Thymus (tissue), 11 donors: ENCODE measurements around the gene MELTF. TPM values are rescaled to one million over a fixed set of nuclear protein-coding genes. Genes with fewer than 3 reads are reported as not detected.
A peak's percentile ranks its signal among the peaks of the same experiment; 100 is the strongest.

Experiments used
- DNase-seq, 9 donors: peaks; one replicate each; pipeline ENCODE4 v3.0.0-alpha.2; 2013; ENCODE audit warnings: low spot score in 9 of 9, low read depth in 6 of 9, missing footprints in 1 of 9
- H3K27ac ChIP-seq, 2 donors: one replicate each; pipeline ENCODE4 v1.5.1; 2013; ENCODE audit warnings: control low read depth in 1 of 2, low read depth in 1 of 2, low read length in 1 of 2, mild to moderate bottlenecking in 1 of 2, moderate library complexity in 1 of 2
- H3K27me3 ChIP-seq, 2 donors: one replicate each; pipeline ENCODE4 v1.5.1; 2013; ENCODE audit warnings: low read length in 1 of 2; ENCODE audit not compliant: control insufficient read depth in 2 of 2, insufficient read depth in 1 of 2
- H3K36me3 ChIP-seq, 2 donors: one replicate each; pipeline ENCODE4 v1.5.1; 2013; ENCODE audit warnings: low read length in 1 of 2, mild to moderate bottlenecking in 1 of 2, moderate library complexity in 1 of 2; ENCODE audit not compliant: control insufficient read depth in 2 of 2, insufficient read depth in 2 of 2
- H3K4me1 ChIP-seq, 2 donors: one replicate each; pipeline ENCODE4 v1.5.1; 2013; ENCODE audit warnings: low read length in 2 of 2; ENCODE audit not compliant: control insufficient read depth in 2 of 2, insufficient read depth in 2 of 2
- H3K4me3 ChIP-seq, 2 donors: one replicate each; pipeline ENCODE4 v1.5.1; 2013; ENCODE audit warnings: low read length in 2 of 2, control low read depth in 1 of 2, mild to moderate bottlenecking in 1 of 2
- H3K9me3 ChIP-seq, 2 donors: one replicate each; pipeline ENCODE4 v1.5.1; 2013; ENCODE audit warnings: low read length in 1 of 2, mild to moderate bottlenecking in 1 of 2; ENCODE audit not compliant: control insufficient read depth in 2 of 2, insufficient read depth in 1 of 2
- WGBS: extraction: QIAGEN DNeasy Blood & Tissue Kit; methylation state at CpG from one replicate; pipeline ENCODE4 v1.1.7; 2013; 5-methylcytosine and 5-hydroxymethylcytosine counted together
- polyA plus RNA-seq: library from polyadenylated mRNA; stranded (reverse); fragments of 200-250 nt; gene quantifications from one replicate; pipeline ENCODE4 v1.2.3, GENCODE V29; 2013
- total RNA-seq: library from RNA; stranded (reverse); fragments of 120-200 nt; gene quantifications from one replicate; pipeline ENCODE4 v1.2.4, GENCODE V29; 2013
- donor health status: healthy.

Gene MELTF
- total and polyA plus RNA-seq, 2 donors = 3.2 to 4.3 TPM

DNA sequence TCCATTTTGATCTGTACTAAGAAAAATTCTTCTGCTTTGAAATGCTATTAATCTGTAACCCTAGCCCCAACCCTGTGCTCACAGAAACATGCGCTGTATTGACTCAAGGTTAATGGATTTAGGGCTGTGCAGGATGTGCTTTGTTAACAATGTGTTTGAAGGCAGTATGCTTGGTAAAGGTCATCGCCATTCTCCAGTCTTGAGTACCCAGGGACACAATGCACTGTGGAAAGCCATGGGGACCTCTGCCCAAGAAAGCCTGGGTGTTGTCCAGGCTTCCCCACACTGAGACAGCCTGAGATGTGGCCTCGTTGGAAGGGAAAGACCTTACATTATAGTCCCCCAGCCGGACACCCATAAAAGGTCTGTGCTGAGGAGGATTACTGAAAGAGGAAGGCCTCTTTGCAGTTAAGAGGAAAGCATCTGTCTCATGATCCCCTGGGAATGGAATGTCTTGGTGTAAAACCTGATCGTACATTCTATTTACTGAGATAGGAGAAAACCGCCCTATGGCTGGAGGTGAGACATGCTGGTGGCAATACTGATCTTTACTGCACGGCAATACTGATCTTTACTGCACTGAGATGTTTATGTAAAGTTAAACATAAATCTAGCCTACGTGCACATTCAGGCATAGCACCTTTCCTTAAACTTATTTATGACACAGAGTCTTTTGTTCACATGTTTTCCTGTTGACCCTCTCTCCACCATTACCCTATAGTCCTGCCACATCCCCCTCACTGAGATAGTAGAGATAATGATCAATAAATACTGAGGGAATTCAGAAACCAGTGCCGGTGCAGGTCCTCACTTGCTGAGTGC is 67.3 kb downstream of the MELTF start:
- Histone ChIP-seq H3K9me3 (no peaks in the 10 kb centered on the region), H3K27me3 (peaks cover 0 to 22% of the 10 kb centered on the region in 2 donors), H3K4me1 (peaks cover 16 to 32% of the 10 kb centered on the region in 2 donors), H3K27ac (peak overlapping the region in 1 of 2 donors; percentile 4), H3K36me3 (peaks cover 0 to 4% of the 10 kb centered on the region in 2 donors), H3K4me3 (no peak overlapping the region)
- DNase-seq = no peak
- 87% methylated on average over 9 of the region's 9 CpGs for WGBS

DNA sequence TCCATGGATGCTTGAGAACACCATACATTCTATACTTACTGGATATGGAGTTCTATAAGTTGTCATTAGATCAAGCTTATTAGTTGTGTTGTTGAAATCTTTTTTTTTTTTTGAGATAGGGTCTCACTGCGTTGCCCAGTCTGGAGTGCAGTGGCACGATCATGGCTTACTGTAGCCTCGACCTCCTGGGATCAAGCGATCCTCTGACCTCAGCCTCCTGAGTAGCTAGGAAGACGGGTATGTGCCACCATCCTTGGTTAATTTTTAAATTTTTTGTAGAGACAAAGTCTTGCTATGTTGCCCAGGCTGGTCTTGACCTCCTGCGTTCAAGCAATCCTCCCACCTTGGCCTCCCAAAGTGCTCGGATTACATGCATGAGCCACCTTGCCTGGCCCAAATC is 74.8 kb downstream of the MELTF start:
- Histone ChIP-seq H3K27me3 (no peaks in the 10 kb centered on the region), H3K4me1 (no peaks in the 10 kb centered on the region), H3K4me3 (no peak overlapping the region), H3K27ac (no peak overlapping the region), H3K9me3 (no peaks in the 10 kb centered on the region), H3K36me3 (no peaks in the 10 kb centered on the region)
- DNase-seq = no peak
- WGBS = 95% methylated on average over 7 of the region's 7 CpGs

Other genes starting within 250 kb of the MELTF start
- 24.8 TPM for gene SENP5, start 161.9 kb downstream of the MELTF start, total RNA-seq
- 11.3 TPM for gene SENP5, start 161.9 kb downstream of the MELTF start, polyA plus RNA-seq
- 46.6 TPM for gene NCBP2, start 87.3 kb downstream of the MELTF start, total RNA-seq
- 77.5 TPM for gene NCBP2, start 87.3 kb downstream of the MELTF start, polyA plus RNA-seq
- gene PIGZ, start 61.0 kb downstream of the MELTF start, total RNA-seq = 2.0 TPM
- 3.4 TPM for gene PIGZ, start 61.0 kb downstream of the MELTF start, polyA plus RNA-seq